SK-N-SH treated with all-trans-retinoic acid at 6 μM for 48 hours (cell line): ENCODE results near the gene SLC17A9.

Experiments used
- ATAC-seq: fragments of 200-7000 bp; cut with Tn5 transposase; 3 replicates; pipeline ENCODE4 v1.9.1; 2020; ENCODE audit warnings: mild to moderate bottlenecking, moderate library complexity
- ARNTL ChIP-seq: fragments of 450-650 bp; formaldehyde crosslinking; IDR thresholded peaks from 2 replicates; pipeline ENCODE4 v1.5.0; 2020; ENCODE audit warnings: low read depth, mild to moderate bottlenecking, moderate library complexity, borderline replicate concordance
- BACH2 ChIP-seq: fragments of 250-450 bp; sonication (Bioruptor Pico); IDR thresholded peaks from 2 replicates; pipeline ENCODE4 v1.9.0; 2021; ENCODE audit warnings: mild to moderate bottlenecking, borderline replicate concordance
- CREB5 ChIP-seq: fragments of 250-450 bp; sonication (Bioruptor Pico); IDR thresholded peaks from 2 replicates; pipeline ENCODE4 v1.5.1; 2020; ENCODE audit warnings: low read depth, mild to moderate bottlenecking, moderate library complexity
- CSDC2 ChIP-seq: fragments of 250-450 bp; sonication (Bioruptor Pico); IDR thresholded peaks from 2 replicates; pipeline ENCODE4 v1.5.0; 2020; ENCODE audit warnings: mild to moderate bottlenecking, moderate library complexity
- CSRNP3 ChIP-seq: fragments of 250-450 bp; sonication (Bioruptor Pico); IDR thresholded peaks from 2 replicates; pipeline ENCODE4 v1.5.1; 2021; ENCODE audit warnings: mild to moderate bottlenecking, moderate library complexity
- ESRRG ChIP-seq: fragments of 250-450 bp; sonication (Bioruptor Pico); IDR thresholded peaks from 2 replicates; pipeline ENCODE4 v1.6.1; 2021; ENCODE audit warnings: mild to moderate bottlenecking
- ISL1 ChIP-seq: fragments of 250-450 bp; sonication (Bioruptor Pico); IDR thresholded peaks from 2 replicates; pipeline ENCODE4 v2.1.2; 2022; ENCODE audit warnings: mild to moderate bottlenecking, moderate library complexity
- OSR1 ChIP-seq: fragments of 250-450 bp; sonication (Bioruptor Pico); IDR thresholded peaks from 2 replicates; pipeline ENCODE4 v1.8.0; 2022; ENCODE audit warnings: moderate library complexity, mild to moderate bottlenecking, inconsistent platforms
- PATZ1 ChIP-seq: fragments of 250-450 bp; sonication (Bioruptor Pico); IDR thresholded peaks from 2 replicates; pipeline ENCODE4 v1.8.0; 2020; ENCODE audit warnings: mild to moderate bottlenecking, moderate library complexity, borderline replicate concordance
- POU6F1 ChIP-seq: fragments of 250-450 bp; sonication (Bioruptor Pico); IDR thresholded peaks from 2 replicates; pipeline ENCODE4 v1.8.0; 2021; ENCODE audit warnings: low read depth, mild to moderate bottlenecking, moderate library complexity, borderline replicate concordance
- PPARA ChIP-seq: fragments of 250-450 bp; sonication (Bioruptor Pico); IDR thresholded peaks from 2 replicates; pipeline ENCODE4 v1.5.0; 2020; ENCODE audit warnings: mild to moderate bottlenecking, borderline replicate concordance
- RARB ChIP-seq: fragments of 250-450 bp; sonication (Bioruptor Pico); IDR thresholded peaks from 2 replicates; pipeline ENCODE4 v1.8.0; 2021; ENCODE audit warnings: mild to moderate bottlenecking, moderate library complexity
- SNAI2 ChIP-seq: fragments of 250-450 bp; sonication (Bioruptor Pico); IDR thresholded peaks from 2 replicates; pipeline ENCODE4 v1.5.0; 2020; ENCODE audit warnings: mild to moderate bottlenecking, moderate library complexity
- TCF4 ChIP-seq: fragments of 250-450 bp; sonication (Bioruptor Pico); IDR thresholded peaks from 2 replicates; pipeline ENCODE4 v1.8.0; 2021; ENCODE audit warnings: mild to moderate bottlenecking, moderate library complexity, borderline replicate concordance
- TOX ChIP-seq: fragments of 250-450 bp; sonication (Bioruptor Pico); IDR thresholded peaks from 2 replicates; pipeline ENCODE4 v1.8.0; 2021; ENCODE audit warnings: mild to moderate bottlenecking, moderate library complexity, borderline replicate concordance
- TSHZ2 ChIP-seq: fragments of 250-450 bp; sonication (Bioruptor Pico); IDR thresholded peaks from 2 replicates; pipeline ENCODE4 v1.5.0; 2020; ENCODE audit warnings: mild to moderate bottlenecking, moderate library complexity
- ZC3H10 ChIP-seq: fragments of 250-450 bp; sonication (Bioruptor Pico); IDR thresholded peaks from 2 replicates; pipeline ENCODE4 v1.5.1; 2021; ENCODE audit warnings: mild to moderate bottlenecking, moderate library complexity
- ZFP3 ChIP-seq: fragments of 250-450 bp; sonication (Bioruptor Pico); IDR thresholded peaks from 2 replicates; pipeline ENCODE4 v1.5.0; 2020; ENCODE audit warnings: mild to moderate bottlenecking, moderate library complexity
- ZFP30 ChIP-seq: fragments of 450-650 bp; formaldehyde crosslinking; IDR thresholded peaks from 2 replicates; pipeline ENCODE4 v1.5.0; 2022; ENCODE audit warnings: mild to moderate bottlenecking, moderate library complexity
- ZNF565 ChIP-seq: fragments of 450-650 bp; formaldehyde crosslinking; conservative IDR thresholded peaks from 2 replicates; pipeline ENCODE4 v1.5.0; 2020; ENCODE audit warnings: low read depth, mild to moderate bottlenecking, moderate library complexity
- ZNF70 ChIP-seq: fragments of 450-650 bp; formaldehyde crosslinking; IDR thresholded peaks from 2 replicates; pipeline ENCODE4 v1.5.0; 2020; ENCODE audit warnings: mild to moderate bottlenecking, moderate library complexity
- ZNF8 ChIP-seq: fragments of 450-650 bp; formaldehyde crosslinking; IDR thresholded peaks from 2 replicates; pipeline ENCODE4 v1.5.0; 2020; ENCODE audit warnings: mild to moderate bottlenecking, moderate library complexity

Gene SLC17A9

GRCh38 chr20:62984666-62985443, 32.3 kb downstream of the SLC17A9 start:
- ATAC-seq: no peak
- TF ChIP-seq ZNF565: no peak
- TF ChIP-seq BACH2 (CRISPR knock-in tag): no peak
- TF ChIP-seq PPARA (CRISPR knock-in tag): no peak
- no peak for TF ChIP-seq ZFP3 (CRISPR knock-in tag)
- TF ChIP-seq ZFP30: no peak
- no peak for TF ChIP-seq TOX
- TF ChIP-seq ESRRG (CRISPR knock-in tag): no peak
- no peak for TF ChIP-seq RARB (CRISPR knock-in tag)
- TF ChIP-seq TCF4 (CRISPR knock-in tag): no peak
- TF ChIP-seq CSRNP3 (CRISPR knock-in tag): no peak
- TF ChIP-seq SNAI2 (CRISPR knock-in tag): no peak
- TF ChIP-seq OSR1: no peak
- no peak for TF ChIP-seq ZC3H10
- TF ChIP-seq POU6F1 (CRISPR knock-in tag): no peak
- no peak for TF ChIP-seq CSDC2 (CRISPR knock-in tag)
- TF ChIP-seq ARNTL (CRISPR knock-in tag): no peak
- no peak for TF ChIP-seq ZNF8 (CRISPR knock-in tag)
- no peak for TF ChIP-seq TSHZ2 (CRISPR knock-in tag)
- TF ChIP-seq PATZ1 (CRISPR knock-in tag): no peak
- no peak for TF ChIP-seq CREB5 (CRISPR knock-in tag)

GRCh38 chr20:62985444-62985778, 32.9 kb downstream of the SLC17A9 start:
- ATAC-seq: no peak
- no peak for TF ChIP-seq PPARA (CRISPR knock-in tag)
- TF ChIP-seq CSDC2 (CRISPR knock-in tag): no peak
- no peak for TF ChIP-seq TOX
- TF ChIP-seq ZNF8 (CRISPR knock-in tag): no peak
- no peak for TF ChIP-seq ZFP3 (CRISPR knock-in tag)
- TF ChIP-seq POU6F1 (CRISPR knock-in tag): no peak
- TF ChIP-seq ZNF70 (CRISPR knock-in tag): no peak
- no peak for TF ChIP-seq CREB5 (CRISPR knock-in tag)
- TF ChIP-seq BACH2 (CRISPR knock-in tag): no peak
- no peak for TF ChIP-seq CSRNP3 (CRISPR knock-in tag)
- TF ChIP-seq ISL1 (CRISPR knock-in tag): no peak
- TF ChIP-seq ZC3H10: no peak
